GM12878 (cell line): ENCODE measurements around the gene COL13A1. TPM values are rescaled to one million over a fixed set of nuclear protein-coding genes. Genes with fewer than 3 reads are reported as not detected.

Experiments used
- ATAC-seq: fragments of 200-7000 bp; cut with Tn5 transposase; 3 replicates; pipeline ENCODE4 v1.9.1; 2020; ENCODE audit warnings: mild to moderate bottlenecking, moderate library complexity
- BruUV-seq: library from RNA; stranded (reverse); fragments of 400-500 nt; replicated peaks from 2 replicates; lab custom pipeline; 2021; lab: Mats Ljungman, UMichigan
- CTCF ChIA-PET: fragments of 300-600 bp; sonication (Branson Sonifier 250); formaldehyde crosslinking; extraction: SDS; loops from one replicate; lab custom pipeline; 2021; ENCODE audit warnings: inconsistent platforms; lab: Yijun Ruan, JAX
- POLR2A ChIA-PET: fragments of 350-600 bp; formaldehyde crosslinking; extraction: SDS; loops from one replicate; lab custom pipeline; 2021; ENCODE audit warnings: inconsistent platforms; lab: Charles Lee
- RAD21 ChIA-PET: fragments of 300-600 bp; sonication (Branson Sonifier 250); formaldehyde crosslinking; loops from one replicate; lab custom pipeline; 2023; ENCODE audit warnings: antibody characterized with exemption; ENCODE audit not compliant: unreplicated experiment; lab: Charles Lee
- SMC1A ChIA-PET: fragments of 300-600 bp; sonication (Branson Sonifier 250); formaldehyde crosslinking; loops from one replicate; lab custom pipeline; 2023; ENCODE audit not compliant: unreplicated experiment, uncharacterized antibody; lab: Charles Lee
- DNase-seq: peaks from one replicate; pipeline ENCODE4 v3.0.0-alpha.2; 2011; ENCODE audit warnings: low read depth, low spot score
- FAIRE-seq: peaks from 3 replicates; lab custom pipeline; 2011; peaks lifted over from hg19 to GRCh38; lab: Jason Lieb, UNC
- H2AFZ ChIP-seq: 2 replicates; pipeline ENCODE4 v1.6.0; 2011; ENCODE audit warnings: low read depth, low read length, control low read depth; ENCODE audit not compliant: control insufficient read depth
- H3K27ac ChIP-seq: 2 replicates; pipeline ENCODE4 v1.5.1; 2011; ENCODE audit warnings: control low read depth; ENCODE audit not compliant: control insufficient read depth, insufficient read depth
- H3K27me3 ChIP-seq, 2 experiments: replicated peaks in 1 of 2; 2 replicates each; pipeline versions ENCODE4 v1.6.0 to v1.6.1; 2011; ENCODE audit warnings: low read length in 1 of 2; ENCODE audit not compliant: control insufficient read depth in 2 of 2, insufficient read depth in 2 of 2
- H3K36me3 ChIP-seq, 2 experiments: 2 replicates each; pipeline ENCODE4 v1.5.1; 2011; ENCODE audit warnings: low read length in 1 of 2; ENCODE audit not compliant: control insufficient read depth in 2 of 2, insufficient read depth in 2 of 2
- H3K4me1 ChIP-seq: 2 replicates; pipeline ENCODE4 v1.6.1; 2011; ENCODE audit warnings: mild to moderate bottlenecking, low read length, moderate library complexity, mixed read lengths; ENCODE audit not compliant: control insufficient read depth, insufficient read depth
- H3K4me2 ChIP-seq: 2 replicates; pipeline ENCODE4 v1.6.0; 2011; ENCODE audit warnings: control low read depth; ENCODE audit not compliant: control insufficient read depth, insufficient read depth
- H3K4me3 ChIP-seq: fragments of 200-600 bp; sonication (generic); 2 replicates; pipeline ENCODE4 v1.5.1; 2016
- H3K79me2 ChIP-seq: 2 replicates; pipeline ENCODE4 v1.6.0; 2011; ENCODE audit warnings: low read length; ENCODE audit not compliant: control insufficient read depth, insufficient read depth
- H3K9ac ChIP-seq: 2 replicates; pipeline ENCODE4 v1.8.0; 2011; ENCODE audit warnings: low read length, control low read depth, mixed read lengths; ENCODE audit not compliant: control insufficient read depth, insufficient read depth
- H3K9me3 ChIP-seq: replicated peaks from 3 replicates; pipeline ENCODE4 v1.5.1; 2011; ENCODE audit warnings: mild to moderate bottlenecking, low read length; ENCODE audit not compliant: control insufficient read depth, insufficient read depth
- H4K20me1 ChIP-seq: 2 replicates; pipeline ENCODE4 v1.6.0; 2011; ENCODE audit not compliant: control insufficient read depth, insufficient read depth
- ASH2L ChIP-seq: fragments of 300-600, 200-600 bp; sonication (generic); IDR thresholded peaks from 2 replicates; pipeline ENCODE4 v1.6.1; 2017; ENCODE audit warnings: low read depth, mild to moderate bottlenecking, borderline replicate concordance
- ATF7 ChIP-seq: fragments of 450-650 bp; IDR thresholded peaks from 2 replicates; pipeline ENCODE4 v1.6.1; 2016; ENCODE audit warnings: low read depth, mild to moderate bottlenecking
- EED ChIP-seq: sonication (generic); IDR thresholded peaks from 2 replicates; pipeline ENCODE4 v1.6.1; 2016; ENCODE audit warnings: antibody characterized with exemption, low read depth
- ELK1 ChIP-seq: IDR thresholded peaks from 2 replicates; pipeline ENCODE4 v1.6.1; 2012; ENCODE audit warnings: low read depth, low read length, improper control_type of control experiment
- FOS ChIP-seq: IDR thresholded peaks from 3 replicates; pipeline ENCODE4 v1.6.1; 2011; ENCODE audit warnings: borderline replicate concordance; ENCODE audit not compliant: insufficient read length; ENCODE audit errors: extremely low read depth
- MYC ChIP-seq: IDR thresholded peaks from 2 replicates; pipeline ENCODE4 v1.6.1; 2011; ENCODE audit warnings: mild to moderate bottlenecking, low read length, moderate library complexity, inconsistent platforms; ENCODE audit not compliant: insufficient read depth, insufficient replicate concordance, insufficient read length, severe bottlenecking
- NKRF ChIP-seq: fragments of 450-650 bp; conservative IDR thresholded peaks from 2 replicates; pipeline ENCODE4 v1.6.1; 2017; ENCODE audit warnings: mild to moderate bottlenecking, moderate library complexity
- REST ChIP-seq: IDR thresholded peaks from 2 replicates; pipeline ENCODE4 v1.6.1; 2012; ENCODE audit warnings: mild to moderate bottlenecking, low read depth, low read length
- RFX5 ChIP-seq: IDR thresholded peaks from 2 replicates; pipeline ENCODE4 v1.6.1; 2011; ENCODE audit warnings: low read depth, low read length, improper control_type of control experiment
- SRF ChIP-seq, 2 experiments: IDR thresholded peaks; 2 replicates each; pipeline ENCODE4 v1.6.1; 2011; ENCODE audit warnings: low read depth in 2 of 2, low read length in 2 of 2, mild to moderate bottlenecking in 1 of 2, moderate library complexity in 1 of 2
- TCF7 ChIP-seq: IDR thresholded peaks from 2 replicates; pipeline ENCODE4 v1.6.1; 2014; ENCODE audit warnings: antibody characterized with exemption, borderline replicate concordance
- YBX1 ChIP-seq: fragments of 450-650 bp; IDR thresholded peaks from 2 replicates; pipeline ENCODE4 v1.6.1; 2016; ENCODE audit warnings: antibody characterized with exemption
- ZNF217 ChIP-seq: fragments of 450-650 bp; IDR thresholded peaks from 2 replicates; pipeline ENCODE4 v1.6.1; 2017; ENCODE audit warnings: antibody characterized with exemption, mild to moderate bottlenecking
- ZSCAN29 ChIP-seq: fragments of 450-650 bp; IDR thresholded peaks from 2 replicates; pipeline ENCODE4 v1.6.1; 2017; ENCODE audit warnings: mild to moderate bottlenecking, moderate library complexity
- WGBS: methylation state at CpG from one replicate; pipeline ENCODE4 v1.1.6; 2016; ENCODE audit warnings: low lambda C conversion rate; ENCODE audit not compliant: insufficient replicate concordance, insufficient coverage; ENCODE audit errors: missing lambda C conversion rate; 5-methylcytosine and 5-hydroxymethylcytosine counted together
- in situ Hi-C: fragments of 300-500 bp; cut with MboI; formaldehyde crosslinking; loops from 9 replicates; pipeline ENCODE4 v1.14.3; 2018; ENCODE audit warnings: mixed read lengths
- intact Hi-C: fragments of 100-400 bp; cut with micrococcal nuclease; formaldehyde crosslinking; loops from one replicate; pipeline ENCODE4 v1.14.2; 2022; ENCODE audit not compliant: unreplicated experiment
- polyA plus RNA-seq, 11 experiments: library from polyadenylated mRNA; depleted of rRNA in 4 of 11; unstranded in 6 of 11; stranded (reverse) in 5 of 11; fragments of >200 nt; fragmentation: Nextera tagmentation in 4 of 11; fragmentation: Illumina TruSeq in 1 of 11; extraction: Ambion mirVana in 4 of 11; extraction: Trizol in 1 of 11; gene quantifications; 1 replicate in 1 of 11; 2 replicates in 10 of 11; pipeline versions ENCODE4 v1.2.1 to v1.2.3, GENCODE V29; 2011 to 2016; ENCODE audit warnings: inconsistent platforms in 2 of 11, missing spikeins in 2 of 11, low read depth in 1 of 11
- total RNA-seq, 4 experiments: library from RNA; depleted of rRNA in 3 of 4; stranded (reverse); fragments of >200 nt in 3 of 4; fragmentation: Illumina TruSeq in 1 of 4; extraction: Trizol in 1 of 4; gene quantifications; 2 replicates each; pipeline versions ENCODE4 v1.2.1 to v1.2.3, GENCODE V29; 2013 to 2021
- TF ChIP-seq, protein P1 (sequence below), 3 experiments: IDR thresholded peaks in 2 of 3; conservative IDR thresholded peaks in 1 of 3; 2 replicates each; pipeline ENCODE4 v1.5.1; 2011; ENCODE audit warnings: low read depth in 3 of 3, low read length in 3 of 3, mild to moderate bottlenecking in 3 of 3, control low read depth in 2 of 3, moderate library complexity in 2 of 3, inconsistent platforms in 1 of 3, mixed read lengths in 1 of 3; ENCODE audit not compliant: control insufficient read depth in 2 of 3, insufficient read depth in 1 of 3; ENCODE audit errors: extremely low read depth in 1 of 3

COL13A1 gene
- total and polyA plus RNA-seq, 10 of the 15 experiments (the other 5 are each of a cell fraction or from before 2014, with no cell fraction given), result 0.03 to 0.15 (median 0.05) TPM; not detected in 7

DNA sequence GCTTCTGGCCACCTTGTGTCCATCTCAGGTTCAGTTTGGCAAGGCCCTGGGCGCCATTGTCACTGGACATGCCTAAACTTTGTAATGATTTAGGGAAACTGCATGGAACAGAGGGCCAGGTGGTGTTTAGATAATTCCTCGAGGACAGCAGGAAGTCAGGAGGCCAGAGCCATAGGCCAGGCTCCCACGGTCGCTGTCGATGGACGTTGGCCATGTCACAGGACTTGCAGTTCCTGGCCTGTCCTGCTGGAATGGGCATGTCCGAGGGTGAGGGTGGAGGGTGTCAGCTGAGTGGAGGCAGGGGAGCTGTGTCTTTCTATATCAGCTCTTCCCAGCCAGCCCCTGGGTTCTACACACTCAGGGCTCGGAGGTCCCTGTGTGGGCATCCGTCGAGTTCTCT, 143.1 kb downstream of the COL13A1 start (continued):
- TF ChIP-seq ZSCAN29, result no peak
- TF ChIP-seq, protein P1, sequence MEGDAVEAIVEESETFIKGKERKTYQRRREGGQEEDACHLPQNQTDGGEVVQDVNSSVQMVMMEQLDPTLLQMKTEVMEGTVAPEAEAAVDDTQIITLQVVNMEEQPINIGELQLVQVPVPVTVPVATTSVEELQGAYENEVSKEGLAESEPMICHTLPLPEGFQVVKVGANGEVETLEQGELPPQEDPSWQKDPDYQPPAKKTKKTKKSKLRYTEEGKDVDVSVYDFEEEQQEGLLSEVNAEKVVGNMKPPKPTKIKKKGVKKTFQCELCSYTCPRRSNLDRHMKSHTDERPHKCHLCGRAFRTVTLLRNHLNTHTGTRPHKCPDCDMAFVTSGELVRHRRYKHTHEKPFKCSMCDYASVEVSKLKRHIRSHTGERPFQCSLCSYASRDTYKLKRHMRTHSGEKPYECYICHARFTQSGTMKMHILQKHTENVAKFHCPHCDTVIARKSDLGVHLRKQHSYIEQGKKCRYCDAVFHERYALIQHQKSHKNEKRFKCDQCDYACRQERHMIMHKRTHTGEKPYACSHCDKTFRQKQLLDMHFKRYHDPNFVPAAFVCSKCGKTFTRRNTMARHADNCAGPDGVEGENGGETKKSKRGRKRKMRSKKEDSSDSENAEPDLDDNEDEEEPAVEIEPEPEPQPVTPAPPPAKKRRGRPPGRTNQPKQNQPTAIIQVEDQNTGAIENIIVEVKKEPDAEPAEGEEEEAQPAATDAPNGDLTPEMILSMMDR (IDR thresholded peaks at IDR 0.05 in 2 of 3, conservative IDR thresholded peaks at IDR 0.05 in 1 of 3; ENCODE audit: control insufficient read depth in 2 of 3, extremely low read depth in 1 of 3, insufficient read depth in 1 of 3, low read depth in 3 of 3, low read length in 3 of 3), result no peak
- no peak for TF ChIP-seq ZNF217
- no peak for TF ChIP-seq ATF7
- TF ChIP-seq, all 136 proteins: peak for 0

GRCh38 chr10:69948261-69948660, 146.6 kb downstream of the COL13A1 start:
- ChIA-PET RAD21 (no interaction called here), POLR2A (no interaction called here), CTCF (interaction anchor here (2.2 kb wide), 1 partner anchor 10 kb away, joined by 12 read pairs; no protein-coding TSS in a partner anchor), SMC1A (no interaction called here)
- DNase-seq (no peak), ATAC-seq (no peak), FAIRE-seq (no peak)
- Histone ChIP-seq H3K27me3 (no peaks in the 10 kb centered on the region), H3K9me3 (no peaks in the 10 kb centered on the region), H3K36me3 (no peaks in the 10 kb centered on the region), H4K20me1 (0 out of 2 replicates have a peak, but pooled peaks cover under 1% of the 10 kb centered on the region), H3K9ac (no peak overlapping the region), H3K79me2 (no peaks in the 10 kb centered on the region), H3K4me1 (peaks cover 2% of the 10 kb centered on the region), H2AFZ (no peak overlapping the region), H3K4me3 (no peak overlapping the region), H3K4me2 (no peak overlapping the region), H3K27ac (no peak overlapping the region)
- BruUV-seq, result no TSS peak
- in situ Hi-C loops, result no loop called here
- intact Hi-C loops, result no loop called here
- WGBS, result 48% methylated on average over 4 of the region's 4 CpGs
- TF ChIP-seq NKRF (no peak), RFX5 (no peak), SRF (IDR thresholded peaks at IDR 0.05; ENCODE audit: low read depth in 2 of 2, low read length in 2 of 2) (no peak), REST (no peak), ELK1 (no peak), YBX1 (no peak), EED (no peak), ASH2L (no peak), ATF7 (no peak), TCF7 (no peak), FOS (no peak), MYC (no peak)
